Neural progenitor cell (in vitro differentiated cells): Measurements from ENCODE around the gene CYP11A1. TPM values are rescaled to one million over a fixed set of nuclear protein-coding genes. Genes with fewer than 3 reads are reported as not detected.

Experiments used
- DNase-seq: peaks from one replicate; pipeline ENCODE4 v3.0.0-alpha.2; 2016; ENCODE audit warnings: low spot score
- H2AFZ ChIP-seq: fragments of 200-600 bp; sonication (generic); replicated peaks from 2 replicates; pipeline ENCODE4 v1.6.1; 2016; ENCODE audit warnings: antibody characterized with exemption
- H3F3A ChIP-seq: fragments of 200-600 bp; sonication (generic); 2 replicates; pipeline ENCODE4 v1.6.1; 2016; ENCODE audit warnings: antibody characterized with exemption, low read depth
- H3K27ac ChIP-seq: fragments of 200-600 bp; sonication (generic); 2 replicates; pipeline ENCODE4 v1.5.1; 2016; ENCODE audit warnings: mild to moderate bottlenecking
- H3K27me3 ChIP-seq: fragments of 200-600 bp; sonication (generic); 2 replicates; pipeline ENCODE4 v1.6.1; 2016; ENCODE audit warnings: mild to moderate bottlenecking, moderate library complexity
- H3K36me3 ChIP-seq: fragments of 200-600 bp; sonication (generic); 2 replicates; pipeline ENCODE4 v1.5.1; 2016
- H3K4me1 ChIP-seq: fragments of 200-600 bp; sonication (generic); 2 replicates; pipeline ENCODE4 v1.6.1; 2016; ENCODE audit warnings: mixed run types
- H3K4me2 ChIP-seq: fragments of 200-600 bp; sonication (generic); 2 replicates; pipeline ENCODE4 v1.6.1; 2016
- H3K4me3 ChIP-seq: fragments of 200-600 bp; sonication (generic); 2 replicates; pipeline ENCODE4 v1.5.1; 2016
- H3K79me2 ChIP-seq: fragments of 200-600 bp; sonication (generic); 2 replicates; pipeline ENCODE4 v1.6.1; 2016; ENCODE audit warnings: low read depth
- H3K9ac ChIP-seq: fragments of 200-600 bp; sonication (generic); 2 replicates; pipeline ENCODE4 v1.6.1; 2016
- H3K9me3 ChIP-seq: fragments of 200-600 bp; sonication (generic); 2 replicates; pipeline ENCODE4 v1.5.1; 2016; ENCODE audit warnings: low read depth
- H4K20me1 ChIP-seq: fragments of 200-600 bp; sonication (generic); 2 replicates; pipeline ENCODE4 v1.6.1; 2016; ENCODE audit warnings: low read depth
- H3K27ac Mint-ChIP-seq: 3 replicates; pipeline ENCODE4 v1.8.0; 2021; ENCODE audit warnings: mixed read lengths
- H3K27me3 Mint-ChIP-seq: 2 replicates; pipeline ENCODE4 v1.8.0; 2022; ENCODE audit warnings: low read depth, mild to moderate bottlenecking, inconsistent platforms, moderate library complexity, mixed read lengths; ENCODE audit not compliant: insufficient read depth
- H3K36me3 Mint-ChIP-seq: 3 replicates; pipeline ENCODE4 v1.8.0; 2021; ENCODE audit warnings: mixed read lengths
- H3K4me1 Mint-ChIP-seq: 3 replicates; pipeline ENCODE4 v1.8.0; 2021; ENCODE audit warnings: mixed read lengths
- H3K4me3 Mint-ChIP-seq: 3 replicates; pipeline ENCODE4 v1.8.0; 2021; ENCODE audit warnings: mild to moderate bottlenecking, moderate library complexity, mixed read lengths
- H3K9me3 Mint-ChIP-seq: 3 replicates; pipeline ENCODE4 v1.8.0; 2020; ENCODE audit warnings: mixed read lengths
- EZH2 ChIP-seq: fragments of 200-600 bp; sonication (generic); IDR thresholded peaks from 2 replicates; pipeline ENCODE4 v1.6.1; 2017; ENCODE audit warnings: antibody characterized with exemption, mild to moderate bottlenecking, moderate library complexity
- EZH2phosphoT487 ChIP-seq: fragments of 200-600 bp; sonication (generic); IDR thresholded peaks from 2 replicates; pipeline ENCODE4 v1.6.1; 2017; ENCODE audit warnings: antibody characterized with exemption
- microRNA-seq: library from miRNA; unstranded; fragments of <30 nt; microRNA quantifications from one replicate; pipeline ENCODE4, GENCODE V29; 2016
- small RNA-seq: library from RNA; depleted of rRNA; stranded (forward); fragments of <200 nt; gene quantifications from one replicate; pipeline ENCODE3, GENCODE V24; 2015
- total RNA-seq: library from RNA; depleted of rRNA; stranded (reverse); fragments of >200 nt; gene quantifications from 2 replicates; pipeline ENCODE4 v1.2.3, GENCODE V29; 2015; ENCODE audit warnings: low replicate concordance
- TF ChIP-seq, protein P1 (sequence below): fragments of 200-600 bp; sonication (generic); IDR thresholded peaks from 2 replicates; pipeline ENCODE4 v1.5.1; 2017; ENCODE audit warnings: antibody characterized with exemption, mild to moderate bottlenecking

Gene CYP11A1
- total RNA-seq, 1 donor from 2014 or later: 0.99 TPM

DNA sequence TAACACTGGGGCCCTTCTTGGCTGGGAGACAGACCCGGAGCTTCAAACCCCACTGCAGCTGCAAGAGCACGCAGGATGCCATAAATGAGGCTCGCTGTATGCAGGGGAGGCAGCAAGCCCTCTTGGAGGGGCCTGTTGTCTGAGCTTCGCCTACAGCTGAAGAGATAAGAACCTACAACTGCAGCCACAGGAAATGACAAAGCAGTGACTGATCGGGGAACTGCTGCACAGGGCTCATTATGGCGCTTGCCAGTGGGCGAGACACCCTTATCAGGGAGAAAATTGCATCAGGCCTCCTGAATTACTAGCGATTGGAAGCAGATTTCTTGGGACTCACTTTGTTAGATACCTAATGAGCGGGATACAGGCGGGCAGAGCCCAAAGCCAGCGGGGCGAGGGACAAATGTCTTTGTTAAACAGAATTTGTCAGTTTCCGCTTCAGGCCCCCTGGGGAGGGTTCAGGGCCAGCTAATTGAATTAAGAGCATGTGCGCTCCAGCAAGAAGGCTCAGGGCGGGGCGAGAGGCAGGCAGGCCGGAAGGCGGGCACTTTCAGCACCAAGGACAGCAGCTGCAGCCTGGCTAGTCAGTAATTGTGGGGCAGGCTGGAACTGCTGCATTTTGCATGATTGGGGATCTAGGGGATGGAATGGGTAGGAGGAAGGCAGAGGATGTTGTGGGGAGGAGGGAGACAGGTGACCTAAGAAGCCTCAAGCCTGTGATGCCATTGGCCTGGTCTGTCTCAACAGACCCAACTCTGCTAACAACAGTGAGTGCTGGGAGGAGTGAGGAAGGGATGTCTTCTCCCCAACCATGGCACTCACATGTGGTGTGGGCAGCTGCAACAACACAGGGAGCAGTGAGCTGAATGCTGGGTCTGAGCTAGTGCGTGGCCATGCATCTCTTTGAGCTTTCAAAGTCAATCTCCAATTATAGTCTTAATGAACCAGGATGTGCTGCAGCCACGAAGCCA lies 76.1 kb downstream of the CYP11A1 start:
- Histone ChIP-seq H3K4me1 (peaks cover 6% of the 10 kb centered on the region), H3K4me3 (no peak overlapping the region), H3K27me3 (peaks cover 90% of the 10 kb centered on the region), H3K4me2 (peak overlapping the region; percentile 68), H2AFZ (no peak overlapping the region), H3K36me3 (no peaks in the 10 kb centered on the region), H3K79me2 (no peaks in the 10 kb centered on the region), H3F3A (peaks cover 14% of the 10 kb centered on the region), H4K20me1 (peaks cover 13% of the 10 kb centered on the region), H3K27ac (no peak overlapping the region), H3K9me3 (no peaks in the 10 kb centered on the region), H3K9ac (no peak overlapping the region)
- peak; percentile 97 for DNase-seq
- H3K4me1 Mint-ChIP-seq: peaks cover 17% of the 10 kb centered on the region
- H3K9me3 Mint-ChIP-seq: no peaks in the 10 kb centered on the region
- peak overlapping the region; percentile 1 for H3K4me3 Mint-ChIP-seq
- H3K36me3 Mint-ChIP-seq: no peaks in the 10 kb centered on the region
- H3K27ac Mint-ChIP-seq: no peak overlapping the region
- H3K27me3 Mint-ChIP-seq: peaks cover 32% of the 10 kb centered on the region
- TF ChIP-seq EZH2 (peak; percentile 49), EZH2phosphoT487 (no peak)
- TF ChIP-seq, protein P1, sequence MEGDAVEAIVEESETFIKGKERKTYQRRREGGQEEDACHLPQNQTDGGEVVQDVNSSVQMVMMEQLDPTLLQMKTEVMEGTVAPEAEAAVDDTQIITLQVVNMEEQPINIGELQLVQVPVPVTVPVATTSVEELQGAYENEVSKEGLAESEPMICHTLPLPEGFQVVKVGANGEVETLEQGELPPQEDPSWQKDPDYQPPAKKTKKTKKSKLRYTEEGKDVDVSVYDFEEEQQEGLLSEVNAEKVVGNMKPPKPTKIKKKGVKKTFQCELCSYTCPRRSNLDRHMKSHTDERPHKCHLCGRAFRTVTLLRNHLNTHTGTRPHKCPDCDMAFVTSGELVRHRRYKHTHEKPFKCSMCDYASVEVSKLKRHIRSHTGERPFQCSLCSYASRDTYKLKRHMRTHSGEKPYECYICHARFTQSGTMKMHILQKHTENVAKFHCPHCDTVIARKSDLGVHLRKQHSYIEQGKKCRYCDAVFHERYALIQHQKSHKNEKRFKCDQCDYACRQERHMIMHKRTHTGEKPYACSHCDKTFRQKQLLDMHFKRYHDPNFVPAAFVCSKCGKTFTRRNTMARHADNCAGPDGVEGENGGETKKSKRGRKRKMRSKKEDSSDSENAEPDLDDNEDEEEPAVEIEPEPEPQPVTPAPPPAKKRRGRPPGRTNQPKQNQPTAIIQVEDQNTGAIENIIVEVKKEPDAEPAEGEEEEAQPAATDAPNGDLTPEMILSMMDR: no peak

DNA sequence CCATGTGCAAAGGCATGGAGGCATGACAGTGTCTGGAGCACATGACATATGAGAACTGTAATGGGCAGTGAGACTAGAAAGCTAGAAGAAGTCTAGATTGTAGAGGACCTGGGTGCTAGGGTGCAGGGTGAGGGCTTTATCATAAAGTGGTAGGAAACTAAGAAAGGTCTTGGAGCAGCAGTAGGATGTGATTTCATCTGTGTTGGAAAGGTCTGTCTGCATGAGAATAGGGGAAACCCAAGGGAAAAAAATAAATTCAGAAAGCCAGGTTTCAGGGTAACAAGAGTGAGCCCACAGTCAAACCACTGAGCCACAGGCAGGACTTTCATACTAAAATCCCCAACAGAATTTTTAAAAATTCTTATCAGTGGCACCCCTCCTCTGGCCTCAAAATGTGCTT lies 76.8 kb downstream of the CYP11A1 start:
- Mint-ChIP-seq H3K4me3 (peak overlapping the region; percentile 12), H3K4me1 (peaks cover 17% of the 10 kb centered on the region), H3K36me3 (no peaks in the 10 kb centered on the region), H3K27ac (no peak overlapping the region), H3K9me3 (no peaks in the 10 kb centered on the region), H3K27me3 (peaks cover 32% of the 10 kb centered on the region)
- H3K9me3 ChIP-seq: no peaks in the 10 kb centered on the region
- DNase-seq: no peak
- H3F3A ChIP-seq: peaks cover 14% of the 10 kb centered on the region
- no peak overlapping the region for H2AFZ ChIP-seq
- no peaks in the 10 kb centered on the region for H3K36me3 ChIP-seq
- H3K79me2 ChIP-seq: no peaks in the 10 kb centered on the region
- peaks cover 13% of the 10 kb centered on the region for H4K20me1 ChIP-seq
- H3K4me1 ChIP-seq: peaks cover 6% of the 10 kb centered on the region
- TF ChIP-seq EZH2phosphoT487 (no peak), EZH2 (no peak)
- TF ChIP-seq, protein P1: no peak
- H3K9ac ChIP-seq: no peak overlapping the region
- peaks cover 88% of the 10 kb centered on the region for H3K27me3 ChIP-seq
- peak overlapping the region; percentile 68 for H3K4me2 ChIP-seq
- H3K4me3 ChIP-seq: no peak overlapping the region
- H3K27ac ChIP-seq: no peak overlapping the region

DNA sequence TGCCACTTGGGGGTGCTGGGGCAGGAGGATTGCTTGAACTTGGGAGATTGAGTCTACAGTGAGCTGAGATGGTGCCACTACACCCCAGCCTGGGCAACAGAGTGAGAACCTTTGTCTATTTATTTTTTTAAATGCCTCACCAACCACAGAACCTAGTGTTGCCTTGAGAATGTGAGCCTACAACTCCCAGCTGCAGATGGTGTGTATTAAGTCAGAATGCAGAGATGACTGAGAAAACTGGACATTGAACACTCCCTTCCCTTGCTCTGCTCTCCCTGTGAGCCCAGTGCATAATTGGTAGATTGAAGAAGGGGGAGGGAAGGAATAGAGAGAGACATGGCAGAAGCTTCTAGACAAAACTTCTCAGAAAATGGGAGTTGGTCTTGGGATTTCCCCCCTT lies 77.8 kb downstream of the CYP11A1 start:
- TF ChIP-seq EZH2phosphoT487 (no peak), EZH2 (no peak)
- TF ChIP-seq, protein P1: no peak
- Mint-ChIP-seq H3K27ac (no peak overlapping the region), H3K36me3 (no peaks in the 10 kb centered on the region), H3K9me3 (no peaks in the 10 kb centered on the region), H3K4me1 (peaks cover 23% of the 10 kb centered on the region), H3K4me3 (no peak overlapping the region), H3K27me3 (peaks cover 34% of the 10 kb centered on the region)
- H3K4me2 ChIP-seq: no peak overlapping the region
- no peaks in the 10 kb centered on the region for H3K36me3 ChIP-seq
- H3K79me2 ChIP-seq: no peaks in the 10 kb centered on the region
- H3K4me3 ChIP-seq: no peak overlapping the region
- no peak overlapping the region for H3K27ac ChIP-seq
- peaks cover 13% of the 10 kb centered on the region for H4K20me1 ChIP-seq
- no peak overlapping the region for H2AFZ ChIP-seq
- H3K9me3 ChIP-seq: no peaks in the 10 kb centered on the region
- peaks cover 78% of the 10 kb centered on the region for H3K27me3 ChIP-seq
- no peak overlapping the region for H3K9ac ChIP-seq
- DNase-seq: no peak
- peaks cover 6% of the 10 kb centered on the region for H3K4me1 ChIP-seq
- H3F3A ChIP-seq: peaks cover 14% of the 10 kb centered on the region

Small RNAs within 50 kb of the gene (microRNA-seq; reads per million reads assigned to microRNA genes)
- gene MIR6881: not detected

Small RNAs within 50 kb of the gene (small RNA-seq; reads per million reads assigned to genes)
- not detected for gene MIR6881

Other genes with a start within 250 kb of the CYP11A1 start
- not detected in 2 replicates for gene ISLR2, start 237.1 kb downstream of the CYP11A1 start, total RNA-seq
- 0.68 TPM in 1 of 2 replicates, not detected in the other for gene ISLR, start 193.9 kb downstream of the CYP11A1 start, total RNA-seq
- gene STRA6, start 164.9 kb downstream of the CYP11A1 start, total RNA-seq: 3.1 and 5.9 TPM in 2 replicates
- 1.9 TPM in 1 of 2 replicates, not detected in the other for gene CCDC33, start 131.3 kb downstream of the CYP11A1 start, total RNA-seq
- 3.5 and 11.7 TPM in 2 replicates for gene SEMA7A, start 66.3 kb upstream of the CYP11A1 start, total RNA-seq
- gene UBL7, start 93.5 kb upstream of the CYP11A1 start, total RNA-seq: 60.4 and 69.3 TPM in 2 replicates
- gene ARID3B, start 173.6 kb upstream of the CYP11A1 start, total RNA-seq: 31.5 and 72.4 TPM in 2 replicates
- 66.1 and 106 TPM in 2 replicates for gene CLK3, start 248.2 kb upstream of the CYP11A1 start, total RNA-seq